GM03348 (cell line): ENCODE measurements around the gene CYP2U1.
"Not testable (repeated sequence)": the region's sequence is repeated elsewhere in the genome, so short reads cannot be mapped to it uniquely, and the experiment has no call there.

ENCODE experiments used
- DNase-seq: peaks from one replicate; pipeline ENCODE4 v3.0.0; 2012; ENCODE audit warnings: low spot score

Gene CYP2U1

DNA sequence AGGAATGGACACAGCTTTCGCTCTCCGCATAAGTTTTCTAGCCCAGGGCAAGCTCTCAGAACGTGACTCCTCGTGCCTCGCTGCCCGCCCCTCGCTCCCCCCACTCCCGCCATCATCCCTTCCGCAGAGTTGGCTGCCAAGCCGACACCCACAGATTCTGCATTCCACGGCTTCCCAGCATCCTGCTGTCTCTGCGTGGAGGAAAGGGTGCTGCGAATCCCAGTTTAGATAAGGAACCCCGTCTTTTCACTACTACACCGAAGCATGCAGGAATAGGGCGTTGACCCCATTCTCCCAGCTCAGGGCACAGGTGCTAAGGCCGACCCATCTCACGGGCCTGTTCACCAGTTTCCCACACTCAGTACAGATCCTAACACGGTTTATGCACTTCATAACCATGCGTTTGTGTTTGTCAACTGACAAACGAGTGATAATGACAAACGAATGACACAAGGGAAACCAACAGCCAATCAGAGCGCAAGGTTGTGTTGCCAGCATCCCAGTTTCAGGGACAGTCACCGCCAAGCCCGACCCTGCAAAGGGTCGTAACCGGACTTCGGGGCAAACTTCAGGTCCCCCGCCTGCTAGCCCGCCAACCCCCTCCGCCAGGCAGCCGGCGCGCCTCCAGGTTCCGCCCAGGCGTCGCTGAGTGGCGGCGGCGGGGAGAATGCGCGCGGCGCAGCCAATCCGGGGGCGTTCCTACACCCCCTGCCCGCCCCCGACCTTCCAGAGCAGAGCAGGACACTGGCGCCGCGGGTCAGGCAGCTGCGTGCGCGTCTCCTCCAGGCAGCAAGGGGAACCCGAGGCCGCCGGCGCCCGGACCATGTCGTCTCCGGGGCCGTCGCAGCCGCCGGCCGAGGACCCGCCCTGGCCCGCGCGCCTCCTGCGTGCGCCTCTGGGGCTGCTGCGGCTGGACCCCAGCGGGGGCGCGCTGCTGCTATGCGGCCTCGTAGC, at the start of gene CYP2U1:
Gene CYP2U1, plus strand, starts transcription at position 729 of the 954 bp plus-strand sequence. Its CDS starts 95 bp downstream, at position 824.
- peak; percentile 95 for DNase-seq

DNA sequence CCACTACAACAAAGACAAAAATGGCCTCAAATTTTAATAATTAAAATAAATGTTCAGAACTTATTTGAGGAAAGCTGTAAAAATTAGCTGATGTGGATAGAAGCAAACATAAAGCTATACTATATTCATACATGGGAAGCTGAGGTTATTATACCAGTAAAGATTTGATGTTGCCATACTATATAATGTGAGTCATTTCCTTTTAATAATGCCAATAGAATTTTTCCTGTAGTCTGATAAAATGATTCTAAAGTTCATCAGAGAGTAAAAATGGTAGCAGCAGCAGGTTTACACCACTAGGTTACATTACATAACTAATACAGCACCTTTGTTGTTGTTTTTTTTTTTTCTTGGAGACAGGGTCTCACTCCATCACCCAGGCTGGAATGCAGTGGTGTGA, 45.5 kb upstream of the CYP2U1 start:
- no peak for DNase-seq

DNA sequence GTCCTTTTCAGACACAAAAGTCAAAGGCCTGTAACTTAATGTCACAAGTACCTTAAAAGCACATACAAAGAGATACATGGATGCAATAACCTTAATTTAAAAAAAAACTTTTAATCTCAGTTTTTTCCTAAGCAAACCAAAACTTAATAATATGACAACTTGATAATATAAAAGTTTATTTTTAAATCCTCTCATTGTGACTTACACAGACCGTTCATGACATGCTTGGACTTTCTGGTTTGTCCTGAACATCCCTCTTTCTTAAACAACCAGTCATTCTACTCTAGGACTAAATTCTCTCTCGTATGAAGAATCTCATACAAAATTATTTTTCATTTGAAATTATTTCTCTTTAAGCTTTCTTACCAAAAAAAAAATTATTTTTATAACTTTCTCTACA, 43.1 kb upstream of the CYP2U1 start:
- no peak for DNase-seq

DNA sequence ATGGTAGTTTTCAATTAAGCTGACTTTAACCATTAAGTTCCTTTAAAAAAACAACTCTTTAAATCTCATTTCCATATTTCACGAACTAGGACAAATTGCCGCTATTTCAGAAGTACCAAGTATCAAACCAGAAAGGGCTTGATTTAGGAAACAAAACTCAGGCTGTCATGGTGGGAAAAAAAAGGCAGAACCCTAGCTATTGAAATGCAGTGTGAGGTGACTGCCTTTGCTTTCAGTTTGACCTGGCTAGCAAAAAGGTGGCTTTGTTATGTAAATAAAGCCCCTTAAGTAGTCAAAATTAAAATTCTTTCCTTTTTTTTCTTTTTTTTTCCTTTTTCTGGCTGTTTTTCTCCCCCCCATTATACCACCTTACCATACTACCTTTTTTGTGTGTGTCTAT, 40.6 kb upstream of the CYP2U1 start:
- DNase-seq, result no peak

DNA sequence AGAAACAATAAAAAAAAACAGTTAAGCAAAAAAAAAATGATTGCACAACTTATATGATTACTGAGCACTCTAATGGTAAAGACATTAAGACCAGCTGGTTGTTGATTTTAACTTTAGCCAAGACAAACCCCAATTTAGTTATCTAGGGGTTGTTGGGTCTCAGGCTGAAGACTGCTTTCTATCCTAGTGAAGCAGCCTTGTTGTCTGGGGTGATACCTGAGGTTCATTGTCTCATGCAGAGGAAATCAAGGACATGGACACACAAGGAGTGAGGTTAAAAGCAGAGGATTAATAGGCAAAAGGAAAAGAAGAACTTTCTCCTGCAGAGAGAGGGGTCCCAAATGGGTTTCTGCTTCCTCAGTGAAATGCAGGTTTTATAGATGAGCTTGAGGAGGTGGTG, 40.0 kb upstream of the CYP2U1 start:
- no peak for DNase-seq

DNA sequence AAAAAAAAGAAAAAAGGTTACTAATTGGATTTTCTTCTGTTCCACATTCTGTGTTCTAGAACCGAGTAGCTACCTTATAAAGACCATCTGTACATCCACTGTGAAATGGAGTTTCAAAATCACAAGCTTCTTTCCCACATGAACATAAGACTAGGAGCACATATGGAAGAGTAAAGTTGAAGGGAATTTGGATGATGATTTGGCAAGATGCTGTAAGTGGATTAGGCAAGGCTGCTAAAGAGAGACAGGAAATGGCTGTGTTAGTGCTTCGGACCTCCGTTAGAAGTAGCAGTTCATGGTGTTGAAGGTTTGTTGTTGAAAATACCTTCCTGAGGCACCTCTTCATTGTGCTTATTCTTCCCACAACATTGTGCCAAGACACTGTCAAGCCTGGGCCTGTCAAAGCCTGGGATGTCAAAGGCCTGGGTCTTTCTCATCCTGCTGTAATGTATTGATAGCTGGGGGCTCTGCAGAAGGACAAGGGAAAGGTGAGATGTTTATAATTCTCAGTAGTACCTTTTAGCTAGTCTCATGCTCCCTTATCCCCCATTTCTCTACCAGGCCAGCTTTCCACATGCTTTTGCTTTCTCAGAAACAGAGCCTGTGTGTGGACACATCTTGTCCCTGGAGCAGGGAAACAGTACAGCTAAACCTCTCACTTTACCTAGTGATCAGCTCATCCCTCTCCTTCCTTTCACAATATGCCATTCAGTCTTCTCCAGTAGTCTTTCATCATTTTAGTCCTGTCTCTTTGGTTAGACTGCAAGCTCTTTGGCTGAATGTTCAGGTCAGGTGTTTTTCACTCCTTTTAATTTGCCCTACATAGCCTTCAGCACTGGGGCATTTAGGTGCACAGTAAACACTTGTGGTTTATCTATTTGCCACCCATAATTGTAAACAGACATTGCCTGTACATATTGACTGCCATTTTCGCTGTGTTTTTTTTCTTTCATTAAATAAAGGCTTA, 37.9 kb upstream of the CYP2U1 start:
- no peak for DNase-seq

DNA sequence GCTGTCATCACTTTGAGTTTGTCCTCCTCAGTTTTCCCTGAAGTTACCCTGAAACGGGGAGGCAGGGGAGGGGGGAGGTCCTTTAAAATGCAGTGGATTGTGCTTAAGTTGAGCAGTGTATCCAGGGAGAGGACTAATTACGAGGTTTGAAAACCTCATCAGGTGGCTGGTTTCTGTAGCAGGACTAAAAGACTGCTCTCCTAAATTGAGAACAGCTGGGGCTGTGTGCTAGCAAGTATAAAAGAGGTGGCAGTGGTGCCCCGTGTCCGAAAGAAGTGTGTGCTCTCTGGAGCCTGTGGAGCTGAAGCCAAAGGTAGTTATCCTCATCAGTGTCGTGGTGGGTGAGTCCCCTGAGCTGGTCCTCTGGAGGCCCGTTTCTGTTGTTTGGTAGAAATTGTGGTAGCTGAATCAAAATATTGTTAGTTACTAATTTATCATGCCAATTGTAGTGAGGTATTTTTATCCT, 37.2 kb upstream of the CYP2U1 start:
- DNase-seq, result no peak

DNA sequence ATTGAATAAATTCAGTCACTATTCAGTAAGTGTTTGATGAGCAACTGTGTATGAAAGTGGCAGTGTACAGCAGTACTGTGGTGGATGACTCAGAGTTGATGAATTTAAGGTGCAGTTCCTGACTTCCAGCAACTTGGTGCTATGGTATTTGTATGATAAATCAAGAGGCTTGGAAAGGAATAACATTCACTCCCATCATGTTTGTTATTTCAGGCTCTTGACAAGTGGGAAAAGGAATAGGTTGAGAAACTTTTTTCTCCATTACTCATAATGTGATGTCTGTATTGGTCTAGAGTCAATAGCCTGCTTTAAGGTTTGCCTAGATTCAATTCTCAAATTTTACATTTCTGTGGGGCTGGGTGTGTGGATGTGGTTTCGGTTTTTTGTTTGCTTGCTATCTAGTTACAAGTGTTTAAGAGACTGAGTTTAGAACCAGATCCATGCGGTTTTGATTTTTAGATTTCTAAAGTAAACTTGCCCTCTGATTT, 35.1 kb upstream of the CYP2U1 start:
- peak; percentile 80 for DNase-seq

DNA sequence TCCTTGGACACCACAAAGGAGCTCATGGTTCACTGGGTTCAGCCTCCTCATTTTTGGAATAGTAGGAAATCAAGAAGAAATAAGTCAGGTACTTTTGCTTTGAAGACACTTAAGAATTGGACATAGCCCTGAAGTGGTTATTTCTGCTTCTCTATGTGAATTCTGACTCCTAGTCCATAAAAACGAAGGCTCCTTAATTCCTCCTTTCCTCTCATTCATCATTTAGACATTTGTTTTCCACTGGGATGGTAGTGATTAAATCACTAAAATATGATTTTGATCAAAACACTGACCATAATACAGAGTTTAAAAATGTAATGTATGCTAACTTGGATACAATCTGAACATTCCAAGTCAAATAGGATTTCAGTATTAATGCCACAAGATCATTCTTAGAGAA, 34.7 kb upstream of the CYP2U1 start:
- peak; percentile 11 for DNase-seq

DNA sequence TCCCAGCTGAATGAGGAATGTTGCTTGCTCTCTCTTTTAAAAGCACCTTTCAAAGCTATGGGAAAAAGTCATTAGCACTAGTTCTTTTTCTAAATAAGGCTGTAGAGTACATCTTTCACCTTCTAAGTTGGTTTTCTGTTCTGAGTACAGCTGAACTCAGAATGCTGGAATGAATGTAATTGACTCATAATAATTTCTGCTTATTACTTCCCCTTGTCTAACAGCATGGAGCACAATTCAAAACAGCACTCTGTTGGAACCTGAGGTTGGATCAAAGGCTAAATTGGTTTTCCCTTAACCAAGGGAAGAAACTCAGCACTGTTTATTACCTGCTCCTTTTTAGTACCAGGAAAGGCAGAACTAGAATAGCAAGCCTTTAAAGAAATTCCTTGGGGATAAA, 33.5 kb upstream of the CYP2U1 start:
- DNase-seq, result no peak

DNA sequence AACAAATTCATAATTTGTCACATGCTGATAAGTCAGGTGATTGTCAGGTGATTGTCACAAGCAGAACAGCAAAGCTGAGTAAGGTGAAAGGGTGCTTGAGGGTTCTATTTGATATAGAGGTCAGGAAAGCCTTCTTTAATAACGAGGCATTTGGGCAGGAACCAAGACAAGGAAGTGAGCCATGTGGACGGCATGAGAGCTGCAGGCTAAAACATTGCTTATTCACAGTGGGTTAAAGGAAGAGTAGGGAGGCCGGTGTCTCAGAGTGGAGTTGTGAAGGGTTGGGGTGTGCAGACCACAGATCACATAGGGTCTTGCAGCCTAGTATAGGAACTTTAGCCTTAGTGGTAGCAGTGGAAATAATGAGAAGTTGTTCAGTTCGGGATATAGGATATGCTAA, 31.3 kb upstream of the CYP2U1 start:
- no peak for DNase-seq

DNA sequence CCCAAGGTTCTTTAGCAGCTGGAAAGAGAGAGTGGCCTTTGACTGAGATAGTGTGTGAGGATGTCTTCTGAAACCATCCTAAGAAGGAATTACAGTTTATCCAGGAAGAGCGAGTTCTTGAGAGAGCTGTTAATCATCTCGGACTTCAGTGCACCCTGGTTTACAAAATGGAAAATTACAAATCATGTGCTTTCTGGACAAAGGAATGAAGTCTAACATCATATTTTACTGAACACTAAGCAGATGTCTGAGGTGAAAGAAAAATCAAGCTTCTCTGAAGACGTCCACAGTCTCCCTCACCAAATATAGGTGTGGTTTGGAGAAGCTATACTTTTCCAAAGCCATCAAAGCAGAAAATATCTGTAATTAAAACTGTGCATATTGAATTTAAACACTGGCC, 30.8 kb upstream of the CYP2U1 start:
- DNase-seq, result no peak

DNA sequence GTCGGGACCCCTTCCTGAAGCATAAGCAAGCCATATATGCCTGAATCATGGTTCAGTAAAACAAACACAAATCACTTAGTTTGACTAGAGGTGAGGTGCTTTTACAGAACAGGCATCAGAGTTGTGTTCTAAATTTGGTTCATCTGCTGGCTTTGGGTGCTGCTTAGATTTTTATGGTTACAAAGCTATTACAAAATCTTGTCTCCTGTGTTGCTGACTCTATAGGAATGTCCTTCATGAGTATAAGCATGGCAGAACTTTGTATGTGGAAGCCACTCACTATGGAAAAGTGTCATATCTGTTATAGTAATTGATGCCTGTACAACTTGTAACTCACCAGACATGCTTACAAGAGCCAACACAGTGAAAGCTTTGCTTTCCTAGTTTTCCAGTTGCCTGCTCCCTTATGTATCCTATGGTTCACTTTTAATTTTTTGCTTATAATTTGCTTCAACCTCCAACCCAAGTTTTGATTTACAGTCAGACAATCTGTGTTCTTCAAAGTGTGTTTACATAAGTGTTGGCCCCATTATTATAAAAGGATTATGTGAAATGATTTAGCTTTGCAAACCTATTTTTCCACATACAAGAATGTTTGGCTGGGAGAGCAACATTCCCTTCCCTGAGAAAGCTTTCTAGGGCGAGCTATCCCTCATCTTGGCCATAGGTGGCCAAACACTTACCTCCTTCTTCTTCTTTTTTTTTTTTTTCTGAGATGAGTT, 30.0 kb upstream of the CYP2U1 start:
- DNase-seq, result no peak

DNA sequence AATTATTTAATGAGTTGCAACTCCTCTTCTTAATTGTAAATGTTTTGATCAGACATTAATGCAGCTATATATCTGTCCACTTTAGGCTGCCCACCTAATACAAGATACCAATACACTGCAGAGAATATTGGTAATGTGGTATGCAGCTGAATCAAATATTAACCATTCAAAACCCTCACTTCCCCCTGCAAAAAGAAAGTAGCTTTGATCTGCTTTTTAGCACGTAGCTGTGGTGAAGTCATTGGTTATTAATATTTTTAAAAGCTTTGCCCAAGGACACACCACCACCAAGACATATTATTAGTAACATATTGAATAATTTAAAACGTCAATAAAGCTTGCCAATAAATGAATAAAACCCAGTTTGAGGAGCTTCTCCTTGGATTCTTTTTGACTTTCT, 28.6 kb upstream of the CYP2U1 start:
- DNase-seq, result no peak

DNA sequence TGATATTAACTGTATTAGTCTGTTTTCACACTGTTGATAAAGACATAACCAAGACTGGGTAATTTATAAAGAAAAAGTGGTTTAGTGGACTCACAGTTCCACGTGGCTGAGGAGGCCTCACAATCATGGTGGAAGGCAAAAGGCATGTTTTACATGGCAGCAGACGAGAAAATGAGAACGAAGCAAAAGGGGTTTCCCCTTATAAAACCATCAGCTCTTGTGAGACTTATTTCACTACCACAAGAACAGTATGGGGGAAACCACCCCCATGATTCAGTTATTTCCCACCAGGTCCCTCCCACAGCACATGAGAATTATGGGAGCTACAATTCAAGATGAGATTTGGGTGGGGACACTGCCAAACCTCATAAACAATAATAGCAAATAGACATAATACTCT, 26.3 kb upstream of the CYP2U1 start:
- not testable (repeated sequence) for DNase-seq

DNA sequence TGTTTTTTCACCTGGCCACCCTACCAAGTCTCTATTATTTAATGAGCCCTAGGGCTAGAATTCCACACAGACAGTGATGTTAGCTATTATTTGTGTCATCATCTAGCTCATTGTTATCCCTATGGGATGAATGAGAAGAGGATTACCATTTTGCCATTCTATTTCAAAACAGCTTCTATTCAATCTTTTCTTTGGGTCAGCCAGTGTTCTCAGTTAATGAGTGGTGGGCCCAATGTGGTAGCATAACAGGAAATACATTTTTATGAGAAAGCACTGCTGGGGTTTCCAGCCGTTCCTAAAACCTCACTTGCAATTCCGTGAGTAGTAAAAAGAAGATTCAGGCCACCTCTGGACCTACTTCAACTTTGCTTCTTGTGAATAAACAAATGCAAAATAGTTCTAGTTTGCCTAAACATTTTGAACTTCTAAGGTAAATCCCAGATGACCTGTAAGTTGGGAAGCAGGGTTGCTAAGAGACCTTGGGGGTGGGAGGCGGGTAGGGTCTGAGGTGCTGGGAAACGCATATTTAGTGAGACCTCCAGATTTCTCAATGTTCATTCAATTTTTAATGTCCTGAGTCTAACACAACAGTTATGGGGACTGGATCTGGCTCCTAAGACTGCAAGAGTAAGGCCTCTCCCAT, 24.8 kb upstream of the CYP2U1 start:
- DNase-seq, result no peak

DNA sequence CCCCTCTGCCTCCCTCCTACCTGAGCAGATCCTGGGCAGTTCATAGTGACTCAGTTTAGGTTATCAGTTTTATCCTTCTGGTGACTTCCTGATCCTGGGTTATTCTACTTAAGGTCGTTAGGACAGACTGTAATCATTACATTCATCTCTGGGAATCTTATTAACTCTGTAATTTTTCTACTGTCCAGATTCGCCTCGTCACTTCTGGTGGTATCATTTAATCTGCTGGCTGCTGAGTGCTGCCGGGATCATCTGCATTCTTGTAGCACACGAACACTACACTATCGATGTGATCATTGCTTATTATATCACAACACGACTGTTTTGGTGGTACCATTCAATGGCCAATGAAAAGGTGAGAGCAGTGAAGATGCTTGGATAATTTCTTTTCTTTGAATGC, 23.0 kb upstream of the CYP2U1 start:
- no peak for DNase-seq

DNA sequence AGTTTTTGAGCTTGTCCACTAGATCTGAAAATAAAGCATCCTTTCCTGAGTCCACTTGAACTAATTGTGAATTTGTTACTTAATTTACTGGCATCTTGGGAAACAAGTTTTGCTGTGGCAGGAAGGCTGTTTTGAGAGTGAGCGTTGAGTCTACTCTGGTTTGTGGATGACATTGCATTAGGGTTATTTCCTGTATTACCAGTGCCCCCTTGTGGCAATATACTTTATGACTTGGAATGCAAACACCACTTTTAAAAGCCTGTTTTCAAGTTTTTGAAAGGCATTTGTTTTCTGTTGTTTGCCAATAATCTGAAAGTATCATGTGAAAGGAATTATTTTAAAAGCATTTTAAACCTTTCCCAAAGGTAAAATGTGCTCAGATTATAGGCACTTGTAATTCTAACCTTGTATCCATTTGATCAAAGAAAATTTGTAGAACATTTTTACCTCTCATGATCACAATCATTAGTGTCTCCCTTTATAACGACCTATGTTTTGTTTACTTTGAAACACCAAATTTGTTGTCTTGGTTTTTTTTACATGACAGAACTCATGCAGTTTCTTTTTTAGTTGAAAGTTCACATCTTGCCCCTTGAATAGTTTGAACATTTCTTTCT, 18.0 kb upstream of the CYP2U1 start:
- peak; percentile 68 for DNase-seq

DNA sequence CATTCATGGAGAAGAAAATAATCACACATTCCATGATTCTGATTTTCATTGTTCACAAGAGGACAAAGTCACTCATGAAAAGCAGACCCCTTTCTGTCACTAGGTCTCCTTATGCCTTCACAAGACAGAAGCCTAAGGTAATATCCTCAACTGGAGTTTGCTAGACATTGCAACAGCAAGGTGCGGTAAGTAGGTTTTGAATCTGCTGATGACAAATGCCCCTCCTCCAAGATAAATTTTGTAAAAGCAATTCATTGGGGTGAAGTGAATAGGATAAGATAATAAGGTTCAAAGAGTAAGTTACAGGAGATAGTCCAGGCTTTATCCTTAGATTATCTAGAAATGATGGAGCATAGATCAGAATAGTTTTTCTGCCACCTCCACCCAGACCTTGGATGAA, 16.1 kb upstream of the CYP2U1 start:
- DNase-seq, result no peak

DNA sequence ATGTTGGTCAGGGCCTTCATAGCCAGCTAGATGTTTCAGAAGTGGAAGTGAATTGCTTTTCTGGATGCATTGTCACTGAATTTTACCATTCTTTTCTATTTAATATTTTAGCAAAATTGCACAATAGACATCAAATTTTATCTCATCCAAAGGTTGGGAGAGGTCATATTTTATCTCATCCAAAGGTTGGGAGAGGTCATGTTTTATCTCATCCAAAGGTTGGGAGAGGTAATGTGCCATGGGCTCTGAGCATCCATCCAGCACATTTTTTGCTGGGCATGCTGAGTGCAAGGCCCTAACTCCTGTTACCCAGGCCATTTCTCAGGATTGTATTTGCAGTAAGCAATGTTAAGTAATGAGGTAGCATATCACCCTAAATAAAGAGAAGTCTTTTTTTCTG, 14.7 kb upstream of the CYP2U1 start:
- no peak for DNase-seq

DNA sequence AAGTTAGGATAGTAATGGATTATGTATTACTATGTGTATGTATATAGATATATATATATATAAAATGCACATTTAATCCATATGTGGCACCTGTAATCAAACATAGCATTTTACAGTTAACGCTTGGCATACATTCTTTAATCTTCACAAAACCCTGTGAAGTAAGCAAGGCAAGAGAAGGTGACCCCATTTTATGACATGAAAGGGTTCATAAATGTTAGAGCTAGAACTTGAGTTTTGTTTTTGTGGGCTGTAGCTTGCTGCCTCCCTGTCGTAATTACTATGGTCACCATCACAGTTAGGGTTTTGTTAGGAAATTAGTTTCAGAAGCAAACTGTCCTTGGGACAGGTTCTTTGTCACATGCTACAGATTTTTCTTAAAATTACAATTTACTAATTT, 13.8 kb upstream of the CYP2U1 start:
- DNase-seq, result no peak
